Ishikawa (cell line): Measurements from ENCODE around the gene CFAP65.

Experiments
- CEBPB ChIP-seq: IDR thresholded peaks from 2 replicates; pipeline ENCODE4 v1.6.1; 2012
- CREB1 ChIP-seq: IDR thresholded peaks from 2 replicates; pipeline ENCODE4 v1.6.1; 2012; ENCODE audit warnings: low read depth
- FOXM1 ChIP-seq: IDR thresholded peaks from 2 replicates; pipeline ENCODE4 v1.6.1; 2012; ENCODE audit warnings: low read depth, borderline replicate concordance
- MAX ChIP-seq: IDR thresholded peaks from 2 replicates; pipeline ENCODE4 v1.6.1; 2012
- NFIC ChIP-seq: IDR thresholded peaks from 2 replicates; pipeline ENCODE4 v1.6.1; 2012
- RAD21 ChIP-seq: IDR thresholded peaks from 2 replicates; pipeline ENCODE4 v1.6.1; 2012; ENCODE audit warnings: low read depth
- TCF12 ChIP-seq: IDR thresholded peaks from 2 replicates; pipeline ENCODE4 v1.6.1; 2012; ENCODE audit warnings: low read depth
- USF1 ChIP-seq: IDR thresholded peaks from 2 replicates; pipeline ENCODE4 v1.6.1; 2012
- YY1 ChIP-seq: IDR thresholded peaks from 2 replicates; pipeline ENCODE4 v1.6.1; 2012; ENCODE audit warnings: low read depth
- TF ChIP-seq, protein P1 (sequence below): IDR thresholded peaks from 2 replicates; pipeline ENCODE4 v1.6.1; 2012; ENCODE audit warnings: low read depth, mild to moderate bottlenecking

- TF ChIP-seq, protein P1, sequence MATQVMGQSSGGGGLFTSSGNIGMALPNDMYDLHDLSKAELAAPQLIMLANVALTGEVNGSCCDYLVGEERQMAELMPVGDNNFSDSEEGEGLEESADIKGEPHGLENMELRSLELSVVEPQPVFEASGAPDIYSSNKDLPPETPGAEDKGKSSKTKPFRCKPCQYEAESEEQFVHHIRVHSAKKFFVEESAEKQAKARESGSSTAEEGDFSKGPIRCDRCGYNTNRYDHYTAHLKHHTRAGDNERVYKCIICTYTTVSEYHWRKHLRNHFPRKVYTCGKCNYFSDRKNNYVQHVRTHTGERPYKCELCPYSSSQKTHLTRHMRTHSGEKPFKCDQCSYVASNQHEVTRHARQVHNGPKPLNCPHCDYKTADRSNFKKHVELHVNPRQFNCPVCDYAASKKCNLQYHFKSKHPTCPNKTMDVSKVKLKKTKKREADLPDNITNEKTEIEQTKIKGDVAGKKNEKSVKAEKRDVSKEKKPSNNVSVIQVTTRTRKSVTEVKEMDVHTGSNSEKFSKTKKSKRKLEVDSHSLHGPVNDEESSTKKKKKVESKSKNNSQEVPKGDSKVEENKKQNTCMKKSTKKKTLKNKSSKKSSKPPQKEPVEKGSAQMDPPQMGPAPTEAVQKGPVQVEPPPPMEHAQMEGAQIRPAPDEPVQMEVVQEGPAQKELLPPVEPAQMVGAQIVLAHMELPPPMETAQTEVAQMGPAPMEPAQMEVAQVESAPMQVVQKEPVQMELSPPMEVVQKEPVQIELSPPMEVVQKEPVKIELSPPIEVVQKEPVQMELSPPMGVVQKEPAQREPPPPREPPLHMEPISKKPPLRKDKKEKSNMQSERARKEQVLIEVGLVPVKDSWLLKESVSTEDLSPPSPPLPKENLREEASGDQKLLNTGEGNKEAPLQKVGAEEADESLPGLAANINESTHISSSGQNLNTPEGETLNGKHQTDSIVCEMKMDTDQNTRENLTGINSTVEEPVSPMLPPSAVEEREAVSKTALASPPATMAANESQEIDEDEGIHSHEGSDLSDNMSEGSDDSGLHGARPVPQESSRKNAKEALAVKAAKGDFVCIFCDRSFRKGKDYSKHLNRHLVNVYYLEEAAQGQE = no peak
- TF ChIP-seq MAX = no peak
- TF ChIP-seq USF1 = no peak
- no peak for TF ChIP-seq CREB1
- TF ChIP-seq NFIC = no peak
- no peak for TF ChIP-seq RAD21
- TF ChIP-seq YY1 = no peak
- TF ChIP-seq FOXM1 = no peak
- no peak for TF ChIP-seq CEBPB
- no peak for TF ChIP-seq TCF12
These were observed 44.9 kb upstream of the CFAP65 start for GRCh38 chr2:219086196-219086595.
